HFF-Myc (cell line): Measurements from ENCODE around the gene ACAN.

Source experiments
- DNase-seq: peaks from one replicate; pipeline ENCODE4 v3.0.0-alpha.2; 2011; ENCODE audit warnings: low read depth; ENCODE audit errors: extremely low read depth
- H3K4me3 ChIP-seq: replicated peaks from 2 replicates; pipeline ENCODE4 v1.5.1; 2011; ENCODE audit warnings: low read depth, mild to moderate bottlenecking, control low read depth, low read length
- TF ChIP-seq, protein P1 (sequence below): IDR thresholded peaks from 2 replicates; pipeline ENCODE4 v1.5.1; 2012; ENCODE audit warnings: mild to moderate bottlenecking, low read depth, low read length, control low read depth; ENCODE audit errors: missing control alignments

Gene ACAN

GRCh38 chr15:88877415-88877814, 74.2 kb downstream of the ACAN start:
- H3K4me3 ChIP-seq: no peak overlapping the region
- no peak for DNase-seq
- TF ChIP-seq, protein P1, sequence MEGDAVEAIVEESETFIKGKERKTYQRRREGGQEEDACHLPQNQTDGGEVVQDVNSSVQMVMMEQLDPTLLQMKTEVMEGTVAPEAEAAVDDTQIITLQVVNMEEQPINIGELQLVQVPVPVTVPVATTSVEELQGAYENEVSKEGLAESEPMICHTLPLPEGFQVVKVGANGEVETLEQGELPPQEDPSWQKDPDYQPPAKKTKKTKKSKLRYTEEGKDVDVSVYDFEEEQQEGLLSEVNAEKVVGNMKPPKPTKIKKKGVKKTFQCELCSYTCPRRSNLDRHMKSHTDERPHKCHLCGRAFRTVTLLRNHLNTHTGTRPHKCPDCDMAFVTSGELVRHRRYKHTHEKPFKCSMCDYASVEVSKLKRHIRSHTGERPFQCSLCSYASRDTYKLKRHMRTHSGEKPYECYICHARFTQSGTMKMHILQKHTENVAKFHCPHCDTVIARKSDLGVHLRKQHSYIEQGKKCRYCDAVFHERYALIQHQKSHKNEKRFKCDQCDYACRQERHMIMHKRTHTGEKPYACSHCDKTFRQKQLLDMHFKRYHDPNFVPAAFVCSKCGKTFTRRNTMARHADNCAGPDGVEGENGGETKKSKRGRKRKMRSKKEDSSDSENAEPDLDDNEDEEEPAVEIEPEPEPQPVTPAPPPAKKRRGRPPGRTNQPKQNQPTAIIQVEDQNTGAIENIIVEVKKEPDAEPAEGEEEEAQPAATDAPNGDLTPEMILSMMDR: no peak

DNA sequence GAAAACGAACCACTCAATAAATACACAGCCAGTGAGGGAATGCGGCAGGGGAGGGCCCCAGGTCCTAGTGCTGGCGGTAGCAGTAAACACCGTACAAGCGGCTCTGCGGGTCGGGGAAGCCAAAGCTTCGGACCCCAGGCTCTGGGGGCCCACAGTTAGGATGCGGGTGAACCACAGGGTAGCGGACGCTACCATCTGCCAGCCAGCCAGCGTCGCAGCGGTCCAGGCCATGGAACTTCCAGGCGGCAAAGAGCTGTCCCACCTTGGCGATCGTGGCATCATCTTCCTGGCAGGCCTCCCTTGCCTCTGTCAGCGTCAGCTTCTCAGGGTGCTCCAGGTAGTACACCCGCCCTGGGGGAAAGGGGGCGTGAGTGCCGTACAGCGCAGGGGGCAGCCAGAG, 74.7 kb downstream of the ACAN start:
- H3K4me3 ChIP-seq: no peak overlapping the region
- TF ChIP-seq, protein P1: no peak
- DNase-seq: no peak

- peak; percentile 32 for DNase-seq
- no peak overlapping the region for H3K4me3 ChIP-seq
- TF ChIP-seq, protein P1: peak; percentile 91
Measured at GRCh38 chr15:88878720-88879184, 75.5 kb downstream of the ACAN start.

- TF ChIP-seq, protein P1: no peak
- no peak for DNase-seq
- H3K4me3 ChIP-seq: no peak overlapping the region
Measured at GRCh38 chr15:88880944-88881740, 77.9 kb downstream of the ACAN start.

GRCh38 chr15:88881775-88882174, 78.5 kb downstream of the ACAN start:
- DNase-seq: no peak
- TF ChIP-seq, protein P1: no peak
- no peak overlapping the region for H3K4me3 ChIP-seq

DNA sequence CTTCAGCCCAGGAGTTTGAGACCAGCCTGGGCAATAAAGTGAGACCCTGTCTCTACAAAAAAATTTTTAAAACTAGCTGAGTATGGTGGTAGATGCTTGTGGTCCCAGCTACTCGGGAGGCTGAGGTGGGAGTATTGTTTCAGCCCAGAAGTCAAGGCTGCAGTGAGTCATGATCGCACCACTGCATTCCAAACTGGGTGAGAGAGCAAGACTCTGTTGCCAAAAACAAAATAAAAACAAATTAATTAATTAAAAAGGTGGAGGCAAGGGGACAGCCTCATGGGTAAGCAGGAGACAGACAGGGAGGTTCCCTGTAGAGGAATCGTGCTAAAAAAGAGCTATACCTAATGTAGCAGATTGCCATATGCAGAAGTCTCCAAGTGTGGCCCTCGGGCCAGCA, 79.5 kb downstream of the ACAN start:
- TF ChIP-seq, protein P1: no peak
- H3K4me3 ChIP-seq: no peak overlapping the region
- DNase-seq: no peak

- TF ChIP-seq, protein P1: no peak
- no peak for DNase-seq
- H3K4me3 ChIP-seq: no peak overlapping the region
Measured at GRCh38 chr15:88887068-88887580, 83.9 kb downstream of the ACAN start.
